ENCODE data around the gene COL19A1.

DNA sequence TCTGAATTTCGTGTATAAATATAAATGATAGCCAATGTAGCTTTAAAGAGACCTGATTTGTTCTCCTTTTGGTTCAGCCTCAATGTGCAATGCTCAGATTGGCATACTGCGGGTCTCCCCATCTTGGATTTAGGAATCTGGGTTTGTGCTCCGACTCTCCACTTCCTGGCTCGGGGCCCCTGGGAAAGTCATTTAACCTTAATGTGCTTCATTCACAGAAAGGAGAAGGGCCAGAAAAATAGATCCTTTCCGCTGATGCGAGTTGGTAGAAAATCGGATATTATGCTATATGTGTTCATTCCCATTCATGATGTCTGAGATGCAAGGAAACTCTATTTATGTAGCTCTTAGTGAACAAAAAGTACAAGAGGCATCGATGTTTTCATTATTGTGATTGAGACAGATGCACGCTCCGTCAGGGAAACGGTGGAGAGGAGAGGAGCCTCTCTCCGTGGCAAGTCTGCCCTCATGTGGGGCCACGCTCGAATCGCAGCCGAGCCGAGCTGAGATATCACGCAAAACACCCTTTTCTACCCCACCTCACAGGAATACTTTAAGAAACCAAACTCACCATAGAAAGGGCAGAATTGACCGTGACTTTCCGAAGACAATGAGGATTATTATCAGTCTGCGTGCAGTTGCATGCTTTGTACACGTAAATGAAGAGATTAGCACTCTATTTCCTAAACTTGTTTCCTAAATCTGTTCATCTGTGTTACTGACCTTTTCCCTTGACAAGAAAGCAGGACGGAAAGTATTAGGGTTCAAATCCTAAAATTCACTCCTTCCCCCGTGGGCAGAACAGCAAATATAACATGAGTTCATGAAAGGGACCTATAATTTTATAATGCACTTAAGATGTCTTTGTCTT lies 300.0 kb downstream of the COL19A1 start:
- no peak for TF ChIP-seq POLR2A (IDR thresholded peaks at IDR 0.05)
- TF ChIP-seq, protein P1, sequence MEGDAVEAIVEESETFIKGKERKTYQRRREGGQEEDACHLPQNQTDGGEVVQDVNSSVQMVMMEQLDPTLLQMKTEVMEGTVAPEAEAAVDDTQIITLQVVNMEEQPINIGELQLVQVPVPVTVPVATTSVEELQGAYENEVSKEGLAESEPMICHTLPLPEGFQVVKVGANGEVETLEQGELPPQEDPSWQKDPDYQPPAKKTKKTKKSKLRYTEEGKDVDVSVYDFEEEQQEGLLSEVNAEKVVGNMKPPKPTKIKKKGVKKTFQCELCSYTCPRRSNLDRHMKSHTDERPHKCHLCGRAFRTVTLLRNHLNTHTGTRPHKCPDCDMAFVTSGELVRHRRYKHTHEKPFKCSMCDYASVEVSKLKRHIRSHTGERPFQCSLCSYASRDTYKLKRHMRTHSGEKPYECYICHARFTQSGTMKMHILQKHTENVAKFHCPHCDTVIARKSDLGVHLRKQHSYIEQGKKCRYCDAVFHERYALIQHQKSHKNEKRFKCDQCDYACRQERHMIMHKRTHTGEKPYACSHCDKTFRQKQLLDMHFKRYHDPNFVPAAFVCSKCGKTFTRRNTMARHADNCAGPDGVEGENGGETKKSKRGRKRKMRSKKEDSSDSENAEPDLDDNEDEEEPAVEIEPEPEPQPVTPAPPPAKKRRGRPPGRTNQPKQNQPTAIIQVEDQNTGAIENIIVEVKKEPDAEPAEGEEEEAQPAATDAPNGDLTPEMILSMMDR (IDR thresholded peaks at IDR 0.05) = peak in 1 of 3 experiments; percentile 7

All from vagina (tissue), 2 donors.